HepG2 (cell line): ENCODE measurements around the gene CLCN2.

Experiments
- FOXP4 ChIP-seq: sonication (generic); formaldehyde crosslinking; IDR thresholded peaks from 2 replicates; pipeline ENCODE4 v1.4.0; 2020; ENCODE audit warnings: missing genetic modification reagents
- GABPB1 ChIP-seq: IDR thresholded peaks from 2 replicates; pipeline ENCODE4 v1.6.1; 2016; ENCODE audit warnings: mild to moderate bottlenecking, missing genetic modification reagents, moderate library complexity, missing compliant biosample characterization
- REXO4 ChIP-seq: sonication (generic); formaldehyde crosslinking; IDR thresholded peaks from 2 replicates; pipeline ENCODE4 v1.8.0; 2022; ENCODE audit warnings: missing genetic modification reagents, mild to moderate bottlenecking, borderline replicate concordance
- TCF7L2 ChIP-seq: IDR thresholded peaks from 2 replicates; pipeline ENCODE4 v1.6.1; 2011; ENCODE audit warnings: mild to moderate bottlenecking, low read depth, low read length, moderate library complexity
- ZNF121 ChIP-seq: sonication (generic); formaldehyde crosslinking; IDR thresholded peaks from 2 replicates; pipeline ENCODE4 v1.5.0; 2020; ENCODE audit warnings: mild to moderate bottlenecking, missing genetic modification reagents
- ZNF274 ChIP-seq: sonication (generic); formaldehyde crosslinking; IDR thresholded peaks from 2 replicates; pipeline ENCODE4 v1.5.1; 2020; ENCODE audit warnings: mild to moderate bottlenecking, missing genetic modification reagents

- TF ChIP-seq ZNF121 (CRISPR knock-in tag), result no peak
- TF ChIP-seq FOXP4 (CRISPR knock-in tag), result no peak
- TF ChIP-seq REXO4 (CRISPR knock-in tag), result no peak
- TF ChIP-seq TCF7L2, result no peak
- no peak for TF ChIP-seq ZNF274 (CRISPR knock-in tag)
- TF ChIP-seq GABPB1 (CRISPR knock-in tag), result no peak
Measured at GRCh38 chr3:184381261-184382224, 20.1 kb upstream of the CLCN2 start.
